Gastrocnemius medialis (tissue), 4 donors: ENCODE data around the gene SNX14.

ENCODE experiments used
- POLR2A ChIP-seq, 2 donors: fragments of 450-650 bp; IDR thresholded peaks; one replicate each; pipeline ENCODE4 v1.6.1; 2017; ENCODE audit warnings: antibody characterized with exemption in 2 of 2, mild to moderate bottlenecking in 2 of 2, moderate library complexity in 2 of 2
- TF ChIP-seq, protein P1 (sequence below), 5 experiments: fragments of 450-650 bp in 3 of 5; fragments of 200-600 bp in 2 of 5; sonication (generic) in 2 of 5; IDR thresholded peaks in 4 of 5; conservative IDR thresholded peaks in 1 of 5; 1 replicate in 4 of 5; 2 replicates in 1 of 5; pipeline ENCODE4 v1.5.1; 2016 to 2019; ENCODE audit warnings: antibody characterized with exemption in 5 of 5, mild to moderate bottlenecking in 3 of 5, moderate library complexity in 3 of 5

DNA sequence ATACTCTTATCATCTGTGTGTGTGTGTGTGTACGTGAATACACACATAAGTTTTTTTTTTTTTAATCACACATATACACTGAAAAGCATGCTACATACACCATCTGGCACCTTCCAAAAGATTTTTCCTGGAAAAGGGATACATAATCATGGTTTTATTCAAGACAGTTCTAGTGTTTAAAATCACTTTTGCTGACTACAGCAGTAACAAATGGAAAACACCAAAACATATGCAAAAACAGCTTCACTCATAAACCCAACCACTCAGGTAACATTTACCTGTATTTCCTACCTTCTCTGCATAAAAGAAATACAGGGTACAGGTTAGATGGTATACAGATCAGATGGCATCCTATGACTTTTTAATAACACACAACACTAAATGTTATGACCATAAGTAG, 2.5 kb downstream of the SNX14 start:
- TF ChIP-seq, protein P1, sequence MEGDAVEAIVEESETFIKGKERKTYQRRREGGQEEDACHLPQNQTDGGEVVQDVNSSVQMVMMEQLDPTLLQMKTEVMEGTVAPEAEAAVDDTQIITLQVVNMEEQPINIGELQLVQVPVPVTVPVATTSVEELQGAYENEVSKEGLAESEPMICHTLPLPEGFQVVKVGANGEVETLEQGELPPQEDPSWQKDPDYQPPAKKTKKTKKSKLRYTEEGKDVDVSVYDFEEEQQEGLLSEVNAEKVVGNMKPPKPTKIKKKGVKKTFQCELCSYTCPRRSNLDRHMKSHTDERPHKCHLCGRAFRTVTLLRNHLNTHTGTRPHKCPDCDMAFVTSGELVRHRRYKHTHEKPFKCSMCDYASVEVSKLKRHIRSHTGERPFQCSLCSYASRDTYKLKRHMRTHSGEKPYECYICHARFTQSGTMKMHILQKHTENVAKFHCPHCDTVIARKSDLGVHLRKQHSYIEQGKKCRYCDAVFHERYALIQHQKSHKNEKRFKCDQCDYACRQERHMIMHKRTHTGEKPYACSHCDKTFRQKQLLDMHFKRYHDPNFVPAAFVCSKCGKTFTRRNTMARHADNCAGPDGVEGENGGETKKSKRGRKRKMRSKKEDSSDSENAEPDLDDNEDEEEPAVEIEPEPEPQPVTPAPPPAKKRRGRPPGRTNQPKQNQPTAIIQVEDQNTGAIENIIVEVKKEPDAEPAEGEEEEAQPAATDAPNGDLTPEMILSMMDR (IDR thresholded peaks at IDR 0.05 in 4 of 5, conservative IDR thresholded peaks at IDR 0.05 in 1 of 5): no peak
- no peak for TF ChIP-seq POLR2A (IDR thresholded peaks at IDR 0.05)
